Keratinocyte (primary cell): ENCODE data around the gene MBNL3. TPM values are rescaled to one million over a fixed set of nuclear protein-coding genes. Genes with fewer than 3 reads are reported as not detected.

Experiments used
- DNase-seq: peaks from one replicate; pipeline ENCODE4 v3.0.0-alpha.2; 2011; ENCODE audit warnings: low read depth, missing footprints, low spot score
- FAIRE-seq: peaks from 2 replicates; lab custom pipeline; 2011; peaks lifted over from hg19 to GRCh38; lab: Jason Lieb, UNC
- H2AFZ ChIP-seq: 2 replicates; pipeline ENCODE4 v1.6.0; 2012; ENCODE audit warnings: low read length, control low read depth, inconsistent platforms; ENCODE audit not compliant: control insufficient read depth
- H3K27ac ChIP-seq: 2 replicates; pipeline ENCODE4 v1.5.1; 2011; ENCODE audit warnings: low read length; ENCODE audit not compliant: control insufficient read depth, insufficient read depth
- H3K27me3 ChIP-seq: 3 replicates; pipeline ENCODE4 v1.6.0; 2011; ENCODE audit warnings: low read length; ENCODE audit not compliant: control insufficient read depth, insufficient read depth; ENCODE audit errors: extremely low read depth
- H3K36me3 ChIP-seq, 2 experiments: 2 replicates in 1 of 2; 3 replicates in 1 of 2; pipeline ENCODE4 v1.5.1; 2011; ENCODE audit warnings: low read length in 2 of 2, mild to moderate bottlenecking in 1 of 2; ENCODE audit not compliant: control insufficient read depth in 2 of 2, insufficient read depth in 2 of 2; ENCODE audit errors: extremely low read depth in 1 of 2
- H3K4me1 ChIP-seq: 3 replicates; pipeline ENCODE4 v1.5.1; 2011; ENCODE audit warnings: low read length; ENCODE audit not compliant: control insufficient read depth, insufficient read depth; ENCODE audit errors: extremely low read depth
- H3K4me2 ChIP-seq: 3 replicates; pipeline ENCODE4 v1.6.0; 2011; ENCODE audit warnings: low read depth, low read length; ENCODE audit not compliant: control insufficient read depth, insufficient read depth; ENCODE audit errors: extremely low read depth
- H3K4me3 ChIP-seq, 3 experiments: fragments of 200-600 bp in 1 of 3; sonication (generic) in 1 of 3; 2 replicates in 2 of 3; 3 replicates in 1 of 3; pipeline ENCODE4 v1.5.1; 2011 to 2016; ENCODE audit warnings: low read length in 3 of 3, mild to moderate bottlenecking in 3 of 3, control low read depth in 2 of 3, inconsistent platforms in 1 of 3, low read depth in 1 of 3, mixed read lengths in 1 of 3, mixed run types in 1 of 3, moderate library complexity in 1 of 3; ENCODE audit not compliant: control insufficient read depth in 2 of 3, insufficient read depth in 2 of 3; ENCODE audit errors: extremely low read depth in 1 of 3
- H3K79me2 ChIP-seq: 2 replicates; pipeline ENCODE4 v1.6.0; 2012; ENCODE audit warnings: low read length; ENCODE audit not compliant: control insufficient read depth, insufficient read depth
- H3K9ac ChIP-seq: 3 replicates; pipeline ENCODE4 v1.6.0; 2011; ENCODE audit warnings: low read length; ENCODE audit not compliant: control insufficient read depth, insufficient read depth; ENCODE audit errors: extremely low read depth
- H3K9me1 ChIP-seq: 3 replicates; pipeline ENCODE4 v1.6.0; 2011; ENCODE audit warnings: low read length; ENCODE audit not compliant: control insufficient read depth, insufficient read depth; ENCODE audit errors: extremely low read depth
- H3K9me3 ChIP-seq: 2 replicates; pipeline ENCODE4 v1.5.1; 2012; ENCODE audit warnings: low read depth, low read length; ENCODE audit not compliant: control insufficient read depth
- H4K20me1 ChIP-seq: 3 replicates; pipeline ENCODE4 v1.6.0; 2011; ENCODE audit warnings: low read length; ENCODE audit not compliant: control insufficient read depth, insufficient read depth; ENCODE audit errors: extremely low read depth
- EZH2 ChIP-seq: IDR thresholded peaks from one replicate; pipeline ENCODE4 v1.6.1; 2012; ENCODE audit warnings: inconsistent platforms, mild to moderate bottlenecking, low read length, moderate library complexity
- dilution Hi-C: fragments of 300-500 bp; cut with MboI; formaldehyde crosslinking; loops from one replicate; pipeline ENCODE4 v1.7.0; 2020; ENCODE audit warnings: low sequenced_read_pairs; ENCODE audit not compliant: extremely low pct_ligation_motif_present
- polyA plus RNA-seq, 5 experiments: library from polyadenylated mRNA; depleted of rRNA in 3 of 5; stranded (reverse) in 3 of 5; stranded (forward) in 1 of 5; unstranded in 1 of 5; fragments of >200 nt; gene quantifications; 1 replicate in 1 of 5; 2 replicates in 3 of 5; 3 replicates in 1 of 5; pipeline versions ENCODE4 v1.2.1 to v1.2.3, GENCODE V29; 2011 to 2012; ENCODE audit warnings: missing spikeins in 2 of 5, low read depth in 1 of 5, low replicate concordance in 1 of 5
- TF ChIP-seq, protein P1 (sequence below), 3 experiments: IDR thresholded peaks in 1 of 3; conservative IDR thresholded peaks in 1 of 3; optimal IDR thresholded peaks in 1 of 3; 2 replicates in 2 of 3; 3 replicates in 1 of 3; pipeline versions ENCODE3 to v1.5.1; 2011; ENCODE audit warnings: low read length in 3 of 3, mild to moderate bottlenecking in 3 of 3, moderate library complexity in 2 of 3, control low read depth in 1 of 3, inconsistent platforms in 1 of 3; ENCODE audit not compliant: insufficient read depth in 2 of 3; ENCODE audit errors: extremely low read depth in 1 of 3

MBNL3 gene
- polyA plus RNA-seq, 1 donor (not counting 4 experiments of a cell fraction or from before 2014, with no cell fraction given), result 6.9 TPM

DNA sequence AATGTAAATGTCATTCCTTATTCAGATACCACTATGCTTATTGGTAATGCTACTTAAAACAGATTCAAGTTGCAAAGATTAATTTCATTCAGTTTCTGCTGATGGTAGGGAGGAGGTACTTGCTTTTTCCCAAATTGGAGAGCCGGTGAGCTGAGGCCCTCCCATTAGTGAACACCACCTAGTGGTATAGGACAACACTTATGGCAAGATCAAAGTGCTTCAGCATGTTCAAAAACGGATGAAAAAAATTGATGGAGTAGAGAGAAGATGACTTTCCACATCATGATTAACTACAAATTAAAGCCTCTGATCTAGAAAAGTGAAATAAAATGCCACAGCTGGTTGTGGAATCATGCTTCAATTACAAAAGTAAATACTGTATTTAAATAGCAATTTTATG, 112.9 kb downstream of the MBNL3 start:
- H4K20me1 ChIP-seq, result no peaks in the 10 kb centered on the region
- H3K36me3 ChIP-seq, result no peaks in the 10 kb centered on the region
- H2AFZ ChIP-seq, result no peak overlapping the region
- FAIRE-seq (no peak), DNase-seq (no peak)
- H3K9me1 ChIP-seq, result no peaks in the 10 kb centered on the region
- H3K9ac ChIP-seq, result no peak overlapping the region
- H3K27ac ChIP-seq, result no peak overlapping the region
- TF ChIP-seq EZH2, result no peak
- TF ChIP-seq, protein P1, sequence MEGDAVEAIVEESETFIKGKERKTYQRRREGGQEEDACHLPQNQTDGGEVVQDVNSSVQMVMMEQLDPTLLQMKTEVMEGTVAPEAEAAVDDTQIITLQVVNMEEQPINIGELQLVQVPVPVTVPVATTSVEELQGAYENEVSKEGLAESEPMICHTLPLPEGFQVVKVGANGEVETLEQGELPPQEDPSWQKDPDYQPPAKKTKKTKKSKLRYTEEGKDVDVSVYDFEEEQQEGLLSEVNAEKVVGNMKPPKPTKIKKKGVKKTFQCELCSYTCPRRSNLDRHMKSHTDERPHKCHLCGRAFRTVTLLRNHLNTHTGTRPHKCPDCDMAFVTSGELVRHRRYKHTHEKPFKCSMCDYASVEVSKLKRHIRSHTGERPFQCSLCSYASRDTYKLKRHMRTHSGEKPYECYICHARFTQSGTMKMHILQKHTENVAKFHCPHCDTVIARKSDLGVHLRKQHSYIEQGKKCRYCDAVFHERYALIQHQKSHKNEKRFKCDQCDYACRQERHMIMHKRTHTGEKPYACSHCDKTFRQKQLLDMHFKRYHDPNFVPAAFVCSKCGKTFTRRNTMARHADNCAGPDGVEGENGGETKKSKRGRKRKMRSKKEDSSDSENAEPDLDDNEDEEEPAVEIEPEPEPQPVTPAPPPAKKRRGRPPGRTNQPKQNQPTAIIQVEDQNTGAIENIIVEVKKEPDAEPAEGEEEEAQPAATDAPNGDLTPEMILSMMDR (optimal IDR thresholded peaks at IDR 0.05 in 1 of 3, IDR thresholded peaks at IDR 0.05 in 1 of 3, conservative IDR thresholded peaks at IDR 0.05 in 1 of 3; ENCODE audit: extremely low read depth in 1 of 3, insufficient read depth in 2 of 3, low read length in 3 of 3), result peak; percentile 32 to 63 (median 37)
- dilution Hi-C loops, result no loop called here
- H3K79me2 ChIP-seq, result no peaks in the 10 kb centered on the region
- no peaks in the 10 kb centered on the region for H3K9me3 ChIP-seq
- no peaks in the 10 kb centered on the region for H3K27me3 ChIP-seq
- H3K4me3 ChIP-seq, result no peak overlapping the region
- H3K4me1 ChIP-seq, result no peaks in the 10 kb centered on the region
- H3K4me2 ChIP-seq, result no peak overlapping the region

DNA sequence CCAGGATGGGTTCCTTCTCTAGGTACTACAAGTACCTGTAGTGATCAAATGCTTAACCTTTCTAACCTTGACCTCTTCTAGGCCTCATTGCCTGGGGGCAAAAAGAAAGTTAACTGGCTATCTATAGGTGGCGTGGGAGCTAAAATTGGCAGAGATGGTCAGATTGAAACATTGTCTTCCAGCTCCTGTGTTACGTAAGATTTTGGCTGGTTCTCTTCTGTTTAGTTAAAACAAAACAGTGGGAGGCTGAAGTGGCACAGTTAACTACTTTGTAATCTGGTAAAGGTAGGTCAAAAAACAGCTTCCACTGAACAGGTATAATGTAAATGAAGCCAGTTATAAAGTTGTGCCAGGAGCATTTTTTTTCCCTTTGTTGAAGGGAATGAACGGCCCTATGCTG, 115.2 kb downstream of the MBNL3 start:
- no peaks in the 10 kb centered on the region for H3K79me2 ChIP-seq
- H4K20me1 ChIP-seq, result no peaks in the 10 kb centered on the region
- H3K9me3 ChIP-seq, result no peaks in the 10 kb centered on the region
- H3K27ac ChIP-seq, result no peak overlapping the region
- H3K4me2 ChIP-seq, result no peak overlapping the region
- DNase-seq, result no peak
- no peak overlapping the region for H2AFZ ChIP-seq
- no peaks in the 10 kb centered on the region for H3K4me1 ChIP-seq
- H3K36me3 ChIP-seq, result no peaks in the 10 kb centered on the region
- no peaks in the 10 kb centered on the region for H3K27me3 ChIP-seq
- dilution Hi-C loops, result no loop called here
- H3K9ac ChIP-seq, result no peak overlapping the region
- TF ChIP-seq, protein P1 (optimal IDR thresholded peaks at IDR 0.05 in 1 of 3, IDR thresholded peaks at IDR 0.05 in 1 of 3, conservative IDR thresholded peaks at IDR 0.05 in 1 of 3; ENCODE audit: extremely low read depth in 1 of 3, insufficient read depth in 2 of 3, low read length in 3 of 3), result no peak
- TF ChIP-seq EZH2, result no peak
- no peak overlapping the region for H3K4me3 ChIP-seq
- H3K9me1 ChIP-seq, result no peaks in the 10 kb centered on the region
- no peak for FAIRE-seq
